Peyer's patch (tissue), 4 donors: ENCODE data around the gene SLCO4A1.

ENCODE experiments used
- CTCF ChIP-seq, 6 experiments: fragments of 450-650 bp in 4 of 6; fragments of 200-600 bp in 2 of 6; sonication (generic) in 1 of 6; IDR thresholded peaks; one replicate each; pipeline ENCODE4 v1.5.1; 2017 to 2019; ENCODE audit warnings: antibody characterized with exemption in 6 of 6, mild to moderate bottlenecking in 3 of 6, moderate library complexity in 1 of 6
- POLR2A ChIP-seq, 2 donors: fragments of 450-650 bp; IDR thresholded peaks; one replicate each; pipeline ENCODE4 v1.5.1; 2017; ENCODE audit warnings: antibody characterized with exemption in 2 of 2, mild to moderate bottlenecking in 2 of 2, moderate library complexity in 2 of 2

- TF ChIP-seq POLR2A (IDR thresholded peaks at IDR 0.05) (no peak), CTCF (IDR thresholded peaks at IDR 0.05) (no peak)
These were observed 13.2 kb downstream of the SLCO4A1 start for GRCh38 chr20:62655282-62656196.
